GM12878 (cell line): ENCODE results near the gene KPNA5.

Experiments used
- ASH2L ChIP-seq: fragments of 300-600, 200-600 bp; sonication (generic); IDR thresholded peaks from 2 replicates; pipeline ENCODE4 v1.6.1; 2017; ENCODE audit warnings: low read depth, mild to moderate bottlenecking, borderline replicate concordance
- CEBPB ChIP-seq, 2 experiments: fragments of 150-350 bp in 1 of 2; IDR thresholded peaks; 2 replicates each; pipeline ENCODE4 v1.6.1; 2012 to 2014; ENCODE audit warnings: low read depth in 2 of 2, low read length in 2 of 2, borderline replicate concordance in 1 of 2, inconsistent platforms in 1 of 2
- CHD2 ChIP-seq: IDR thresholded peaks from 2 replicates; pipeline ENCODE4 v1.6.1; 2011; ENCODE audit warnings: low read depth, low read length, improper control_type of control experiment, borderline replicate concordance
- ETV6 ChIP-seq, 2 experiments: fragments of 450-650 bp in 1 of 2; IDR thresholded peaks in 1 of 2; conservative IDR thresholded peaks in 1 of 2; 2 replicates each; pipeline ENCODE4 v1.6.1; 2014; ENCODE audit warnings: antibody characterized with exemption in 1 of 2, borderline replicate concordance in 1 of 2, low read depth in 1 of 2, mild to moderate bottlenecking in 1 of 2, moderate library complexity in 1 of 2
- EZH2 ChIP-seq: IDR thresholded peaks from 2 replicates; pipeline ENCODE4 v1.6.1; 2012; ENCODE audit warnings: low read depth, mild to moderate bottlenecking, control low read depth, inconsistent platforms, low read length, borderline replicate concordance; ENCODE audit not compliant: control insufficient read depth
- POLR2A ChIP-seq: IDR thresholded peaks from 2 replicates; pipeline ENCODE4 v1.6.1; 2011; ENCODE audit warnings: low read depth, mild to moderate bottlenecking, low read length
- POLR2AphosphoS5 ChIP-seq: IDR thresholded peaks from 2 replicates; pipeline ENCODE4 v1.6.1; 2011; ENCODE audit warnings: mild to moderate bottlenecking, low read length, inconsistent platforms

- TF ChIP-seq CHD2, result no peak
- no peak for TF ChIP-seq POLR2A
- no peak for TF ChIP-seq ETV6 (conservative IDR thresholded peaks at IDR 0.05 in 1 of 2, IDR thresholded peaks at IDR 0.05 in 1 of 2; ENCODE audit: borderline replicate concordance in 1 of 2, low read depth in 1 of 2)
- TF ChIP-seq POLR2AphosphoS5, result no peak
- no peak for TF ChIP-seq CEBPB (IDR thresholded peaks at IDR 0.05; ENCODE audit: borderline replicate concordance in 1 of 2, low read depth in 2 of 2, low read length in 2 of 2)
- TF ChIP-seq ASH2L, result no peak
- no peak for TF ChIP-seq EZH2
Measured at GRCh38 chr6:116631379-116631990, 49.5 kb upstream of the KPNA5 start.
